ENCODE measurements around the gene SORCS2. TPM values are rescaled to one million over a fixed set of nuclear protein-coding genes. Genes with fewer than 3 reads are reported as not detected.

SORCS2 gene
- total and polyA plus RNA-seq, 2 of the 4 experiments (the other 2 are of a cell fraction) = 0.36 to 0.62 TPM

DNA sequence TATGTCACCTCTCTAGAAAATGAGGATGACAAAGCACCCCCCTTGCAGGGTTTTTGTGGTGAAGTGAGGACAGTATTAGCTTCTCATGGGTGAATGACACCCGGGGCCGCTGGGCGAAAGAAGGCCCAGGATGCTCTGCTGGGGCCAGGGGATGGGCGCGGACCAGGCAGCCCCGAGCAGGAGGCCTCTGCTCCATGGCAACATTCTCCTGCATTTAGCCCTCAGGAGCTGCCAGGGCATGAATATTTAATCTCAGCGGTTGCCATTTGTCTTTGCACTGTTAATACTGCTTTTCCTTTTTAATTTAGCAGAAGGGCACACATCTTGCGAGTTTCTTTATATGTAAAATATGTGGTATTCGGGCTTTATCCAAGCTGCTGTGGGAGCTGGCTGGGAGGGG is 272.7 kb downstream of the SORCS2 start:
- intact Hi-C loops (cut with micrococcal nuclease) (no loop called here), dilution Hi-C loops (cut with HindIII; ENCODE audit: low sequenced_read_pairs, unreplicated experiment) (no loop called here), in situ Hi-C loops (cut with MboI; ENCODE audit: low sequenced_read_pairs) (no loop called here)
- Histone ChIP-seq H3K79me1 (ENCODE audit: low read depth in 1 of 2, low read length in 2 of 2) (no peaks in the 10 kb centered on the region), H3K56ac (ENCODE audit: extremely low read depth, insufficient read depth, low read length) (no peak overlapping the region), H2AK9ac (replicated peaks; ENCODE audit: low read depth, low read length, poor library complexity) (no peak overlapping the region), H3K36me3 (ENCODE audit: control insufficient read depth, insufficient read depth, low read length) (no peaks in the 10 kb centered on the region), H2BK120ac (ENCODE audit: low read depth, low read length) (no peak overlapping the region), H3K4me1 (ENCODE audit: control insufficient read depth, insufficient read depth, low read length) (no peaks in the 10 kb centered on the region), H3K4me3 (ENCODE audit: insufficient read depth, low read depth, low read length) (no peak overlapping the region), H3K9ac (ENCODE audit: low read depth, low read length) (no peak overlapping the region), H2AFZ (replicated peaks; ENCODE audit: low read length, poor library complexity) (no peak overlapping the region), H3K27ac (ENCODE audit: insufficient read depth, low read length) (no peak overlapping the region), H2BK20ac (ENCODE audit: low read depth, low read length) (no peak overlapping the region), H2BK15ac (ENCODE audit: low read depth, low read length) (no peak overlapping the region), H4K5ac (ENCODE audit: low read depth, low read length) (no peak overlapping the region), H4K20me1 (ENCODE audit: insufficient read depth, low read length) (no peaks in the 10 kb centered on the region), H3K14ac (replicated peaks; ENCODE audit: low read depth, low read length) (no peak overlapping the region), H3K9me1 (ENCODE audit: insufficient read depth, low read length) (no peaks in the 10 kb centered on the region), H3K23ac (ENCODE audit: low read depth, low read length) (no peak overlapping the region), H2BK5ac (ENCODE audit: low read depth, low read length, poor library complexity, severe bottlenecking) (no peak overlapping the region), H4K91ac (ENCODE audit: insufficient read depth, low read depth, low read length) (no peak overlapping the region), H3K18ac (ENCODE audit: low read depth, low read length) (no peak overlapping the region), H3K27me3 (ENCODE audit: control insufficient read depth, insufficient read depth, low read length) (peaks cover 34% of the 10 kb centered on the region), H3K4ac (ENCODE audit: low read depth, low read length) (no peak overlapping the region), H2AK5ac (ENCODE audit: low read depth, low read length) (no peak overlapping the region), H3K9me3 (ENCODE audit: control insufficient read depth, insufficient read depth, low read length) (peaks cover 4% of the 10 kb centered on the region; the same call in 1 of the 2 replicates), H4K8ac (ENCODE audit: low read depth in 2 of 2, low read length in 2 of 2) (no peak overlapping the region), H3K4me2 (ENCODE audit: low read depth, low read length) (no peak overlapping the region)
- ChIA-PET CTCF (no interaction called here), POLR2A (ENCODE audit: unreplicated experiment) (no interaction called here)
- ATAC-seq (ENCODE audit: low read depth) (no peak), DNase-seq (no peak)
- BruUV-seq (replicated peaks) = no TSS peak
- TF ChIP-seq RFX5 (IDR thresholded peaks at IDR 0.05; ENCODE audit: low read depth, low read length) (no peak), BHLHE40 (IDR thresholded peaks at IDR 0.05; ENCODE audit: low read depth, low read length) (no peak), MAFK (IDR thresholded peaks at IDR 0.05; ENCODE audit: low read depth, low read length) (no peak), POLR2A (IDR thresholded peaks at IDR 0.05; ENCODE audit: low read depth, low read length) (no peak), SMC3 (IDR thresholded peaks at IDR 0.05; ENCODE audit: low read depth, low read length) (no peak)
- TF ChIP-seq, protein P1, sequence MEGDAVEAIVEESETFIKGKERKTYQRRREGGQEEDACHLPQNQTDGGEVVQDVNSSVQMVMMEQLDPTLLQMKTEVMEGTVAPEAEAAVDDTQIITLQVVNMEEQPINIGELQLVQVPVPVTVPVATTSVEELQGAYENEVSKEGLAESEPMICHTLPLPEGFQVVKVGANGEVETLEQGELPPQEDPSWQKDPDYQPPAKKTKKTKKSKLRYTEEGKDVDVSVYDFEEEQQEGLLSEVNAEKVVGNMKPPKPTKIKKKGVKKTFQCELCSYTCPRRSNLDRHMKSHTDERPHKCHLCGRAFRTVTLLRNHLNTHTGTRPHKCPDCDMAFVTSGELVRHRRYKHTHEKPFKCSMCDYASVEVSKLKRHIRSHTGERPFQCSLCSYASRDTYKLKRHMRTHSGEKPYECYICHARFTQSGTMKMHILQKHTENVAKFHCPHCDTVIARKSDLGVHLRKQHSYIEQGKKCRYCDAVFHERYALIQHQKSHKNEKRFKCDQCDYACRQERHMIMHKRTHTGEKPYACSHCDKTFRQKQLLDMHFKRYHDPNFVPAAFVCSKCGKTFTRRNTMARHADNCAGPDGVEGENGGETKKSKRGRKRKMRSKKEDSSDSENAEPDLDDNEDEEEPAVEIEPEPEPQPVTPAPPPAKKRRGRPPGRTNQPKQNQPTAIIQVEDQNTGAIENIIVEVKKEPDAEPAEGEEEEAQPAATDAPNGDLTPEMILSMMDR (conservative IDR thresholded peaks at IDR 0.05; ENCODE audit: low read depth, low read length) = no peak
- no CpG with 5 or more reads among the region's 9 CpGs for WGBS, 2 experiments (ENCODE audit: extremely low coverage in 2 of 2, insufficient read length in 1 of 2)
